Ascending aorta (tissue), 2 donors: Measurements from ENCODE around the gene NELL1. TPM values are rescaled to one million over a fixed set of nuclear protein-coding genes. Genes with fewer than 3 reads are reported as not detected.

Experiments used
- DNase-seq, 2 donors: peaks; one replicate each; pipeline ENCODE4 v3.0.0-alpha.2; 2019; ENCODE audit warnings: low spot score in 2 of 2
- H3K27ac ChIP-seq, 2 donors: fragments of 200-600 bp; sonication (generic); one replicate each; pipeline ENCODE4 v1.5.1; 2016 to 2017; ENCODE audit warnings: mild to moderate bottlenecking in 1 of 2
- H3K27me3 ChIP-seq: fragments of 200-600 bp; sonication (generic); one replicate; pipeline ENCODE4 v1.5.1; 2017
- H3K36me3 ChIP-seq, 2 donors: fragments of 200-600 bp; sonication (generic); one replicate each; pipeline ENCODE4 v1.5.1; 2016
- H3K4me1 ChIP-seq, 2 donors: fragments of 200-600 bp; sonication (generic); one replicate each; pipeline ENCODE4 v1.5.1; 2016 to 2017; ENCODE audit warnings: mild to moderate bottlenecking in 1 of 2
- H3K4me3 ChIP-seq, 2 donors: fragments of 200-600 bp; sonication (generic); one replicate each; pipeline ENCODE4 v1.5.1; 2016 to 2017; ENCODE audit warnings: mild to moderate bottlenecking in 1 of 2
- H3K9me3 ChIP-seq, 2 donors: fragments of 200-600 bp; sonication (generic); one replicate each; pipeline ENCODE4 v1.5.1; 2016
- CTCF ChIP-seq, 3 experiments: fragments of 200-600 bp in 2 of 3; fragments of 450-650 bp in 1 of 3; sonication (generic) in 2 of 3; IDR thresholded peaks; one replicate each; pipeline ENCODE4 v1.5.1; 2016 to 2019; ENCODE audit warnings: antibody characterized with exemption in 3 of 3, mild to moderate bottlenecking in 1 of 3, moderate library complexity in 1 of 3
- intact Hi-C: fragments of 100-400 bp; cut with DNase I; formaldehyde crosslinking; loops from one replicate; pipeline ENCODE4 v1.15.1; 2023
- total RNA-seq: library from RNA; depleted of rRNA; stranded (reverse); fragments of >200 nt; gene quantifications from one replicate; pipeline ENCODE4 v1.1.0, GENCODE V29; 2016

Gene NELL1
- total RNA-seq, 1 donor from 2014 or later, result not detected

GRCh38 chr11:20668131-20668809, 1.1 kb upstream of the NELL1 start:
- Histone ChIP-seq H3K4me1 (no peaks in the 10 kb centered on the region), H3K4me3 (no peak overlapping the region), H3K9me3 (no peaks in the 10 kb centered on the region), H3K27me3 (no peaks in the 10 kb centered on the region), H3K27ac (no peak overlapping the region), H3K36me3 (no peaks in the 10 kb centered on the region)
- TF ChIP-seq CTCF (IDR thresholded peaks at IDR 0.05), result no peak
- no peak for DNase-seq
- intact Hi-C loops, result no loop called here

- Histone ChIP-seq H3K4me1 (no peaks in the 10 kb centered on the region), H3K27me3 (no peaks in the 10 kb centered on the region), H3K36me3 (no peaks in the 10 kb centered on the region), H3K4me3 (no peak overlapping the region), H3K9me3 (no peaks in the 10 kb centered on the region), H3K27ac (no peak overlapping the region)
- intact Hi-C loops, result no loop called here
- DNase-seq, result no peak
- TF ChIP-seq CTCF (IDR thresholded peaks at IDR 0.05), result no peak
These were observed 666 bp downstream of the NELL1 start for GRCh38 chr11:20669820-20670684.

GRCh38 chr11:20670932-20671403, 1.6 kb downstream of the NELL1 start:
- Histone ChIP-seq H3K36me3 (no peaks in the 10 kb centered on the region), H3K27me3 (no peaks in the 10 kb centered on the region), H3K4me3 (no peak overlapping the region), H3K9me3 (no peaks in the 10 kb centered on the region), H3K27ac (no peak overlapping the region), H3K4me1 (no peaks in the 10 kb centered on the region)
- intact Hi-C loops, result no loop called here
- DNase-seq, result no peak
- no peak for TF ChIP-seq CTCF (IDR thresholded peaks at IDR 0.05)

- Histone ChIP-seq H3K9me3 (no peaks in the 10 kb centered on the region), H3K36me3 (no peaks in the 10 kb centered on the region), H3K4me3 (no peak overlapping the region), H3K27ac (no peak overlapping the region), H3K27me3 (no peaks in the 10 kb centered on the region), H3K4me1 (no peaks in the 10 kb centered on the region)
- intact Hi-C loops, result no loop called here
- no peak for DNase-seq
- no peak for TF ChIP-seq CTCF (IDR thresholded peaks at IDR 0.05)
These were observed 2.6 kb downstream of the NELL1 start for GRCh38 chr11:20671856-20672546.

GRCh38 chr11:20672575-20672974, 3.2 kb downstream of the NELL1 start:
- intact Hi-C loops, result no loop called here
- Histone ChIP-seq H3K9me3 (no peaks in the 10 kb centered on the region), H3K4me1 (no peaks in the 10 kb centered on the region), H3K36me3 (no peaks in the 10 kb centered on the region), H3K27me3 (no peaks in the 10 kb centered on the region), H3K4me3 (no peak overlapping the region), H3K27ac (no peak overlapping the region)
- no peak for DNase-seq
- TF ChIP-seq CTCF (IDR thresholded peaks at IDR 0.05), result no peak
